Fibroblast of gingiva (primary cell): Measurements from ENCODE around the gene CASQ2.

Experiments
- DNase-seq: peaks from one replicate; pipeline ENCODE4 v3.0.0-alpha.2; 2011; ENCODE audit warnings: low read depth

The CASQ2 gene

GRCh38 chr1:115729756-115730155 lies 38.8 kb downstream of the CASQ2 start:
- DNase-seq = no peak

- DNase-seq = no peak
Observed at GRCh38 chr1:115728341-115728740, 40.2 kb downstream of the CASQ2 start.

- DNase-seq = peak; percentile 85
Observed at GRCh38 chr1:115727706-115728249, 40.7 kb downstream of the CASQ2 start.

- DNase-seq = no peak
Observed at GRCh38 chr1:115726570-115726969, 41.9 kb downstream of the CASQ2 start.

- no peak for DNase-seq
Observed at GRCh38 chr1:115726161-115726560, 42.4 kb downstream of the CASQ2 start.

DNA sequence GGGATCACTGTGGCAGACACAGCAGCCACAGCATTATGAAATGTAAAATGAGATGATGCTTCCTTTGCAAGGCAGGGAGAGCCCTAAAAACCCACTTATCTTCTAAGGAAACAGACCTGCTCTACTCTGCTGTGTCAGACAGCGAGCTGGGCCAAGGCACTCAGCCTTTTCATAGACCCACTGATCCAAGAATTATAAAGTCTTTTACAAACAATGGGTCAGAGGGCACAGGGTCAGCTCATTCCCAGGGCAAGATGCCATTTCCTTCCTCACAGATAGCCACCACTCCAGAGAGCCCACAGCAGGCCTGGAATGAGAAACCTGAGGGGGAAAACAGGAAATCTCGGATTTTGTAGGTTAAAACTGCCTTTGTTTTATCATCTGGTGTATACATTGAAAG lies 42.9 kb downstream of the CASQ2 start:
- DNase-seq = no peak

DNA sequence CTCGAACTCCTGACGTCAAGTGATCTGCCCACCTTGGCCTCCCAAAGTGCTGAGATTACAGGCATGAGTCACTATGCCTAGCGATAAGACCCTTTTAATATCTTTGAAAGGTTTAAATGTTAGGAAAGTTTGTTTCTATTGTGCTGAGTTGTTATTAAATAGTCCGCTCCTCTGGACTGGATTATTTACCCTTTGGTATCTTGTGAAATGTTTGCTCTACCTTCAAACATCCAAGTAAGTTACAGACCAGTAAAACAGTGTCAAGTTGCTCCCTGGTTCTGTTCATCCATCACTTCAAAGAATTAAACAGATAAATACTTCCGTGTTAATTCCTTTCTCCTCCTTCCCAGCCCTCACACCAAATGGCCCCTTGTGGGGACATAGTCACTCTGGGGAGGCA lies 44.8 kb downstream of the CASQ2 start:
- no peak for DNase-seq

GRCh38 chr1:115722221-115722620 lies 46.3 kb downstream of the CASQ2 start:
- DNase-seq = no peak

- no peak for DNase-seq
Observed at GRCh38 chr1:115719285-115719684, 49.2 kb downstream of the CASQ2 start.

DNA sequence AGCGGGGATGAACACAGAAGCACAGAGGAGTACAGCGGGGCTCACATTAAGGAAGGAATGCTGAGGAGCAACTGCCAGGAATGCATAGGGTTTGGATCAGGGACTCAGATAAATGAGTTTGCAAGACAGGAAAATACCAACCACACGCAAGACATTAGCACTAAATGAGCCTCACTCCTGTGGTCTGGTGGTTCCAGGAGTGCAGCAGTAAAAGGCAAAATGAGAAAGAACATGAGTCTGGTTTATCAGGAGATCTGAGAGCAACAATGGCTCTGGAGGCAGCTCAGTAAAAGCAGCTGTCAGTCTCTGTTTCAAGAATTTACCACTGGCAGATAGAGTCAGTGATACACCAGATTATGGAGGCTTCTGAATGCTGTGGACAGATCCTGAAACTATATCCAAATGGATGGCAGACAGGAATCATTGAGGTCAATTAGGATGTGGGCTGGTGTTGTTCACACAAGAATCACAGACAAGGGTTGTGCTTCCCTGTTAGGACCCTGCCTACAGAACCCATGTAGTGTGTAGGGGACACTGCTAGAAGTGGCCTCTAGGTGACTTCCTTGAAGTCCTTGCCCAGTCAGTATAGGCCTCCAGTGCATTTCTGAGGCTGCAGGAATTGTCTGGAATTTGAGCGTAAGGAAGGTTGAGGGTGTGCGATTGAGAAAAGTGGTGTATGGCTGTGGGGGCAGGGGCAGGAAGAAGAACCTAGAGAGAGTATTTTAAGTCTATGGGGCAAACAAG lies 50.3 kb downstream of the CASQ2 start:
- DNase-seq = no peak

GRCh38 chr1:115717541-115717940 lies 51.0 kb downstream of the CASQ2 start:
- peak; percentile 7 for DNase-seq

- no peak for DNase-seq
Observed at GRCh38 chr1:115714572-115715141, 53.9 kb downstream of the CASQ2 start.

GRCh38 chr1:115713906-115714305 lies 54.6 kb downstream of the CASQ2 start:
- no peak for DNase-seq

- no peak for DNase-seq
Observed at GRCh38 chr1:115712911-115713609, 55.5 kb downstream of the CASQ2 start.

- DNase-seq = no peak
Observed at GRCh38 chr1:115710859-115711624, 57.5 kb downstream of the CASQ2 start.

DNA sequence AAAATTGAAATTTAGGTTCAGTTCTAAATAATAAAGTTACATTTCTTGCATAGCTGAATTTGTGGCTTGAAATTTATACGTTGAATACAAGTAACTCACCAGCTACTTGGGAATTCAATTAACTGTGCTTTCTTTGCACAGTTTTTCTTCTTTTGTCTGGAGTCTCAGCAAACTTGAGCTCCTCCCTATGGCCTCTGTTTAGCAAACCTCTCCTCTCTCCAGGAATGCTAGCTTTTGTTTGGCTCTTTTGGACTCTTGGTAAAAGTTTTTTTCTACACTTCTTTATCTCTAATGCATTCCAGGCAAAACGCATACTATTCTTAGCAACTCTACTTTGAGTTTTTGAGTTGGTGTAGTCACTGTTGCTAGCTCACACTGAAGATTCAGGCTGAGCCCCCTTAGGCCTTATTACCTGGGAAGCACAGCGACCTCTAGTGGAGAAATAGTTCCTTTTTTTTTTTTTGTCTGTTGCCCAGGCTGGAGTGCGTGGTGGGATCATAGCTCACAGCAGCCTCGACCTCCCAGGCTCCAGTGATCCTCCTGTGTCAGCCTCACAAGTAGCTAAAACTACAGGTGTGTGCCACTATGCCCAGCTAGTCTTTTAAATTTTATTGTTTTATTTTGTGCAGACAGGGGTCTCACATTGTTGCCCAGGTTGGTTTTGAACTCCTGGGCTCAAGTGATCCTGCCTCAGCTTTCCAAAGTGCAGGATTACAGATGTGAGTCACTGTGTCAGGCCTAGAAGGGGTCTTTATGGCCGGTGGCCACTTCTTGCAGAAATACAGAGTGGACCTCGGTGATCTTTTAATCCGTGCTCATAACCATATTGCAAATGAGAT lies 61.7 kb downstream of the CASQ2 start:
- DNase-seq = peak; percentile 36

- no peak for DNase-seq
Observed at GRCh38 chr1:115705963-115706362, 62.6 kb downstream of the CASQ2 start.

DNA sequence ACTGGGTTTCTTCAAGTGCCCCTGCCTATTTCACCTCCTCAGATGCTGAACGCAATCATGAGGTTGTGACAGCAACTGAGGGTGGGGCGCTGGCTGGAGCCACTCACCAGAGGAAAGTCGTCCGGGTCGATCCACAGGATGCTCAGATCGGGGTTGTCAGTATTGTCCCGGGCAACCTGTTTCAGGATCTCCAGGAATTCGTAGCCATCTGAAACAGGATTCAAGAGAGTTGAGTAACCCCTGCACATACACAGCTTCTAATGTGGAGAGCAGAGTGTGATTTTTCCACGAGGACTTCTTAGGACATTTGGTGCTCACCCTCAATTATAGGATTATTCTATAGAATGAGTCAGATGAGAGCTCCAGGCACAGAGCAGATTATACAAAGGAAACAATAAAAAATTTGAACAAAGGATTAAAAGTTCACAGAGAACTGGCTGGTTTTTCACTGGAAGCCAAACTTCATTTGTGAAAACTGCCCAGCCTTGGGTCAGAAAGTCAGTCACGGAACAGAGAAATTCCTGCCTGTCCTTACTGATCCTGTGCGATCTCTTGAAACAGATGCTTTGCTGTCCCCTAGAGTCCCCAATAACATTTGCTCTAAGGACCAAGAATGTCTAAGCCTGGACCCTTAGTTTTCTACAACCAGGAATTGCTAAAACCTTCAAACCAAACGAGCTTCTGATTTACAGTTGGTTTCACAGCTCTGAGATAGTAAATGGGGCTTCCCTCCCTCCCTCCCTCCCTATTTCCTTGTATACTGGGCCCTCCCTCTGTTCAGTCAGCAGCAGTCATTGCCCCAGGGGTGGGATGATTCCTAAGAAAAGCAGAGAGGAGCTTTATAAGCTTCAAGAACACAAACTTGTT lies 63.2 kb downstream of the CASQ2 start:
- no peak for DNase-seq

GRCh38 chr1:115702959-115703358 lies 65.6 kb downstream of the CASQ2 start:
- DNase-seq = no peak

DNA sequence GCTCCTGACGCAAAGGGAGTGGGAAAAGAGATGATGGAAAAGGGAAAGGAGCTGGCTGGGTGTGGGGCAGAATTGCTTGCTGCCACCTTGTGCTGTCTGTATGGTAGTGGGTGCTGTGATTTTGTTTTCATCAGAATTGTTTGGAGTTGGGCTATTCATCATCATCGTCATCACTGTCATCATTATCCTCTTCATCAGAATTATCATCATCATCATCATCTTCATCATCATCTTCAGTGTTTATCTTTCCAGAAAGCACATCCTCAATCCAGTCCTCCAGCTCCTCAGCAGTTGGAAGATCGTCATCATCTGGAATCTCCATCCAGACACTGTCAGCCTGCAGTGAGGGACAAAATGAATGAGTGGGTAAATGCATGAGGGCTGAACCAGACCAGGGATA lies 67.4 kb downstream of the CASQ2 start:
- no peak for DNase-seq
